Limb (tissue), 2 donors: Measurements from ENCODE around the gene RPL22.

Experiments
- DNase-seq, 2 donors: peaks; one replicate each; pipeline ENCODE4 v3.0.0-alpha.2; 2016; ENCODE audit errors: extremely low spot score in 2 of 2

The RPL22 gene

DNA sequence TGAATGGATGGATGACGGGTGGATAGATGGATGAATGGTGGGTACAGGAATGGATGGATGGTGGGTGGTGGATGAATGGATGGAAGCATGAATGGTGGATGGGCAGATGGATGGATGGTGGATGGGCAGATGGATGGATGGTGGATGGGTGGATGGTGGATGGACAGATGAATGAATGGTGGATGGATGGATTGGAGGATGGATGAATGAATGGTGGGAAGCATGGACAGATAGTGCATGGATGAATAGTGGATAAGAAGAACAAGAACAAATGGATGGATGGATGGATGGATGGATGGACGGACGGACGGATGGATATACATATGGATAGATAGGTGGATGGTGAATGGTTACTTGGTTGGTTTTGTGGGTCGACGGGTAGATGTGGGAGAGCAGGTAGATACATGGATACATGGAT lies 24.0 kb downstream of the RPL22 start:
- DNase-seq: no peak

DNA sequence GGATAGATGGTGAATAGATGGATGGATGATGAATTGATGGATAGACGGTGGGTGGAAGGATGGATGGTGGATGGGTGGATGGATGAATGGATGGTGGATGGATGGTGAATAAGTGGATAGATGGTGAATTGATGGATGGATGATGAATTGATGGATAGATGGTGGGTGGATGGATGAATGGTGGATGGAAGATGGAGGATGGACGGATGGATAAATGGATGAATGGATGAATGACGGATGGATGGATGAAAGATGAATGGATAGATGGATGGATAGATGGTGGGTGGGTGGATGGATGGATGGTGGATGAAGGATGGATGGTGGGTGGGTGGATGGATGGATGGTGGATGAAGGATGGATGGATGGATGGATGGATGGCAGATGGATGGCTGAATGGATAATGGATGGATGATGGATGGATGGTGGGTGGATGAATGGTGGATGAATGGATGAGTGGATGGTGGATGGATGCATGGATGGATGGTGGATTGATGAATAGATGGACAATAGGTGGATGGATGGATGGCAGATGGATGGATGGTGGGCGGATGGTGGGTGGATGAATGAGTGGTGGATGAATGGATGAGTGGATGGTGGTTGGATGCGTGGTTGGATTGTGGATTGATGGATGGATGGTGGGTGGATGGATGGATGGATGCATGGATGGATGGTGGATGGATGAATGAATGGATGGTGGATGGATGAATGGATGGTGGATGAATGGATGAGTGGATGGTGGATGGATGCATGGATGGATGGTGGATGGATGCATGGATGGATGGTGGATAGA lies 24.6 kb downstream of the RPL22 start:
- no peak for DNase-seq

DNA sequence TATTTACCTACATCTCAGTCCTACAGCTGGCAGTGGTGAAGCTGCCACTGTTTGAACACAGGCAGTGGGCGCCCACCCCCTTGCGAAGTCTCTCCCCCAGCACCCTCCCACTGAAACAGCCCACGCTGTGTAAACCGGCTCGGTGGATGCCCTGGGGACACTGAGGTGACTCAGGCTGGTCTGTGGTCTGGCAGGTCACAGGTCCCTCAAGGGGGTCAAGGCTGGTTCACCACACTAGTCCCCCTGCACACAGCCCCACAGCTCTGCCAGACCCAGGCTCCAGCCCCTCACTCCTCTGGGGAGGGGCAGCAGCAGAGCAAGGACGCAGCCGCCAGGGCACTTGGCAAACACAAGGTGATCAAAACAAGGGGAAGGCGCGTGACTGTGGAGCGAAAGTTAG lies 26.8 kb downstream of the RPL22 start:
- DNase-seq: no peak

DNA sequence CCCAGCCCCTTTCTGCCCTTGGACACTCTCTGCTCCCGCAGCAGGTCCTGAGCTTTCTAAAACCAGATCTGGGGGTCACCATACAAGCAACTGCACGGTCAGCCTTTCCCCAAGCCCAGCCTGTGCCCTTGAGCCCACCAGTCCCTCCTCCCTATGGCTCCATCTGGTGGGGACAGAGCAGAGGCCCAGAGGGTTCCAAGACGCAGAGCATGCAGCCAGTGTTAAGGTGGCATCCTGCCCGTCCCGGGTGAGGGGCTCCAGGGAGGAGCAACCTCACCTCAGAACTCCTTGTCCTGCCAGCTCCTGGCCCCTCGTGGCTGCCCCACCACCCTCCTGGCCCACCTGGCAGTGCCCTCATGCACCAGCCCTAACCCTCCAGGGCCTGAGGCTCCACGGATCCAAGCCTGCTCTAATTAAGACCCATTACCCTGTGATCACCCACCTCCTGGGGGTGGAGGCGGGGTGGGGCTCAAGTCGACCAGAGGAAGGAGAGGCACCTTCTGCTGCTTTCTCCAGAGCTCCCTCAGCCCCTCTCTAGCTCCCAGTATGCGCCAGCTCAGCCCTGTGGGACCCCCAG lies 27.8 kb downstream of the RPL22 start:
- peak in 1 of 2 donors; percentile 24 for DNase-seq

DNA sequence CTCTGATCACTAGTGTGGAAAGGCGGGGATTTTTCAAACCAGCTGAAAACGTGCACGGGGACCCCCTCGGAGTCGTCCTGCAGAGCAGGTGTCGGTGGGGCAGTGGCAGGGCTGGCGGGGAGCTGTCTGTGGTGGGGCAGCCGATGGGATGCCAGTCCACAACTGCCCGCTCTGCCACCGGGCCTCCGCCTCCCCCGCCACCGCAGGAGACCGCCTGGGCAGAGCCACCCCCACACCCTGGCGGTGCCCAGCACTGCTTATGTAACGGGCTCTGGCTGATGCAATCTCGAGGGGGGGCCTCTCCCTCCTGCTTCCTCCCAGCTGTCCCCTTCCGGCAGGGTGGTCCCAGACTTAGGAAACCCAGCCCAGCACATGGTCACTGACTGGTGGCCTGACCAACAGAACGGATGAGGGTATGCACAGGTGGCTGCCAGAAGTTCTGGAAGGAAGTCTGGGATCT lies 28.6 kb downstream of the RPL22 start:
- DNase-seq: no peak

DNA sequence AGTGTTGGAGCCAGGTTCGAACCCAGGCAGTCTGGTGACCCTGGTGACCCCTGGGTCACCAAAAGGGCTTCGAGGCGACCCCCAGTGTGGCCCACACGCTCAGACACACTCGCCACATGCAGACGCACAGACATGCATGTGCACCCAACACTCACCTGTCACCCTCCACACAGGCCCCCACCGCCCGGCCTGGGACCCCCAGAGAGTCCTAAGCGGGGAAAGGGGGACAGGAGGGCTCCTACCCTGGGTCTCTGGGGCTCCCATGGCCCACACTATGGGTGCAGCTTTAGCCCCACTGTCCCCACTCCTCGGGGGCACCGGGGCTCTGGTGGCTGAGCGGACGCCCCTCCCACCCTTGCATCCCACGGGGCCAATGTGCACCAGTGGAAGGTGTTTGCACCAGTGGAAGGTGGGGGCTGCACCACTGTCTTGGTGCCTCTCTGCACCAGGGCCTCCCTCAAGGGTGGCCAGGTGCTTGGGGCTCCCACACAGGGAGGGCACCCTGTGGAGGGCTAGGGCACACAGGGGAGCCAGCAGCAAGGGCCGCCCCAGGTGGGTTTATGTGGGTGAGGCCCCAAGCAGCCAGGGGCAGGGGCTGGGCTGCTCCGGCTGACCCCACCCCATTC lies 29.2 kb downstream of the RPL22 start:
- DNase-seq: no peak

DNA sequence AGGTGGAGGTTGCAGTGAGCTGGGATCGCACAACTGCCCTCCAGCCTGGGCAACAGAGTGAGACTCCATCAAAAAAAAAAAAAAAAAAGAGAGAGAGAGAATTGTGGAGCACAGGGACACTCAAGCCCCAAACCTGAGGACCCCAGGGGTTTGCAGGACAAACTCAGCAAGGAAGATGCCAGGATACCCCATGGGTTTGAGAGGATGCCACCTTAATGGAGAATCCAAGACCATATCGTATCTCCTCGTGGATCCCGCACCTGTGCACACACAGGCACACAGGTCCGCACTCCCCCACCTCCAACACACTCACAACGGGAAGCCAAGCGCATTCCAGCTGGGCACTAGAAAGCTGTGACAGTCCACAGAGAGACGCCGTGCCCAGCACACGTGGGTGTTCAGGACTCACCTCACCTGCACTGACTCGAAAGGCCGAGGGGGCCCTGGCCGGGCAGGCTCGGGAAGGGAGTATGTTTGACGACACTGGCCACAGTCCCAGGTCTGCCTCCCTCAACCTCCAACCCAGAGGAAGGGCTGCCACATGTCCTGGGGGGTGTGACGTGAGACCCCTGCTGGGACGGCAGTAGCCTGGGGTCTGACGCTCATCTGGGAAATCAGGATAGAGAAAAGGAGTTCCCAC lies 30.3 kb downstream of the RPL22 start:
- no peak for DNase-seq

DNA sequence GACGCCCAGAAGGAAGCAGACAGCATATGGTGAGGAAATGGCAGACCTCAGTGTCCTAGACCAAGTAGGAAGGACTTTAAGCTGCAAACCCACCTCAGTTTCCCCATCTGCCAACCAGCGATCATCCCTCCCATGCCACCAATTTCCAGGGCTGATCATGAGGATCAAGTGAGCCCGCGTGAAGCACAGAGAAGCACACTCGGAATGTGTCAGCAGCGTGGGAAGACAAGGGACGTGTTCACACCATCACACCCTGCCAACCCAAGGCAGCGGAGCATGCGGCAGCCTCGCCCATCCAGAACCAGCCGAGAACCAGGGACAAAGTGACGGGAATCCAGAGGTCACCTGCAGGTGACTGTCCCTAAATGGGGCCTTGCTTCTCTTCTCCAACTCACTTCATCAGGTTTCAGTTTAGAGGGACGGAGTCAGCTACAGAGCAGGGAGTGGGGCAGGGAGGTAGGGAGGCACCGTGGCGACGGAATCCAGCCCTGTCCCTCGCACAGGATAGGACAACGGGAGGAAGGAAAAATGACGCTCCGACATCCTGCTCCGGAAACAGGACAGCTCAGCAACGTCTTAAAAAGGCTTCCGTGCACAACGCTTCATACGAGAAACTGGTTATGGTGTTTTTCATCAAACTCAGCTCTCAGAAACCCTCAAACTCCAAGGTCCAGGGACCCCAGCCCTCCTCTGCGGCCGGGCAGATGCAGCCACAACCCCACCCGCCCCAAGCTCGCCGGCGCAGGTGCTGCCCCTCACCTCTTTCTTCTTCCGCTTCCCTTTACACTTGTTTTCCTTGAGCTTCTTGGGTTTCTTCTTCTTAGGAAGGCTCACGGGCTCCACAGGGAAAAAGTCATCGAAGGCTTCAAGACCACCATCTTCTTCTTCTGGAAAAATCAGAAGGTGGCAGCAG lies 31.7 kb downstream of the RPL22 start:
- no peak for DNase-seq

DNA sequence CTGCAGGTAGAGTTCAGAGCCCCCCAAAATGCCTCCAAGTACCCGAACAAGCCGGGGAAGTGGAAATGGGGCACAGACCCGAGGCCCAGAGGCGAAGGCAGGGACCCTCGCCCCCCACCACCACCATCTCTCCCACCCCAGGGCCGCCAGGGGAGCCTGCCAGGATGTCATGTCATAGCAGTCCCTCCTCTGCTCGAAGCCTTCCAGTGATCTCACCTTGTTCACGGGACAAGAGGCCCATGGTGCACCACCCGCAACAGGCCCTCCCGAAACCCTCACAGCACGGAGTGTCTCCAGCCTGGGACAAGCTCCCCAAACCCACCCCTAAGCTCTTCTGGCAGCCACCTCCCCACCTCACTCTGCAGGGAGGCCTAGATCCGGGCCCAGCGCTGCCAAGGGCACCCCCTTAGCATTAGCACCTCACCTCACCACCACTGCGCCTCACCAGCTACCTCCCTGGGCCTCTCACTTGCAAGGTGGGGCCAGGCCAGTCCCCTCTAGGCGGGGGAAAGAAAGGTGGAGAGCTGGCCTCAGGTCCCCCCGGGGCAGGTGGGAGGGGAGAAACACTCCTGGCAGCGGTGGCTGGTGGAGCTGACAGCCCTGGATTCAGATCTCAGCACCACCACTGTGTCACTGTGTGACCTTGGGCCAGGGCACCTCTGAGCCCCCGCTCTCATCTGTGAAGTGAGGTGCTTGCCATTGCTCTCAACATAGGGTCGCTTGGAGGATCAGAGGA lies 32.6 kb downstream of the RPL22 start:
- no peak for DNase-seq

DNA sequence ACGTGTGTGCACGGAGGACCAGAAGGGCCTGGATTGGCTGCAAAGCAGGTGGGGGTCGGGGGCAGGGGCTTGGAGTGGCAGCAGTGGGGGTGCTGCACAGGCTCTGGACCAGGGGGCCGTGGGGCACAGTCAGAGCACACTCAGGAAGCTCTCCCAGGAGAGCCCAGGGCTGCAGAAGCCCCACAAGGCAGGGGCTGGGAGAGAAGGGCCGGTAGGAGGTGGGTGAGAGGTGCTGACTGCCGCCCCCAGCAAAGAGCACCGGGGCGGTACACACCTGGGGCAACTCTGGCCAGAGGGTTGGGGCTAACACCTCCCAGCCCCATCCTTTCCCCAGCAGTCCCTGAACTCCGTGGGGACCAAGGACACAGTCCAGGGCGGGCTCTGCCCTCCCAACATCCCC lies 33.2 kb downstream of the RPL22 start:
- DNase-seq: no peak

DNA sequence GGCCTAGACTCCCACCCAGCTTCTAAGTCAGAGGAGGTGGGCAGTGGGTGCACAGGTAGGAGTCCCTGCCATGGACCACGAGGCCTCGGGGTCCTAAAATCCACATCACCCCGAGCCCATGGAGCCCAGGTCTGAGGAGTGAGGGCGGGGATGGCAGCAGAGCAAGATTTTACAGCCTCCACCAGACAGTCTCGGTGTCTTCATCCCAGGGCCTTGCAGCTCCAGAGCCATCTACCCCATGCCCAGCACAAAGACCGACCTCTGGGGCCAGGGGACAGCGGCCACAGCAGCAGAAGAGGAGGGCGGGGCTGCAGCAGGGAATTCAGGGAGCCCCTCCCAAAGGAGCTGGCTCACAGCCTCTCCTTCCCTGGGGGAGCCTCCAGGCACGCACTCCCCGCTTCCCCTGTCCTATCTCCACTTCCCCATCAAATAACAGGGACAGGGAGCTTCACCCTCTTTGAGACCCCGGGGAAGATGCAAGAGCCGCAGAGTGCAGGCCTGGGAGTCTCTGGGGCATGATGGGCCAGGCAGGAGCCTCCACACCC lies 33.9 kb downstream of the RPL22 start:
- DNase-seq: no peak

DNA sequence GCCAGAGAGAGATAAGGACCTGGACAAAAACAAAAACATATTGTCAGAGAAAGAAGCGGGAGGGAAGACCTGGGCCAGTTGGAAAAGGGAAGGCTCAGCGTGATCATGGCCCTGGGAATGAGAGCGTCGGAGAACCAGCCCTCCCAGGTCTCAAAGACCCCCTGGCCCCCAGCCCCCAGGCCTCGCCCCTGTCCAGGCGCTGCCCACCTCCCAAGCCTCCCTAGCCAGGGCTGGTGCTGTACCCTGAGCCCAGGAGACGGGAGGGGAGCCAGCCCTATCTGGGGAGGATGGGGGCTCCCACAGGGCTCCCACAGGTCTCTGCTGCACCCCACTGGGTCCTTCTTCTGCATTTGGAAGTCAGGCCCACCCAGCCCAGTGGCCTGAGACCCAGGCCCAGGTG lies 34.4 kb downstream of the RPL22 start:
- DNase-seq: no peak

DNA sequence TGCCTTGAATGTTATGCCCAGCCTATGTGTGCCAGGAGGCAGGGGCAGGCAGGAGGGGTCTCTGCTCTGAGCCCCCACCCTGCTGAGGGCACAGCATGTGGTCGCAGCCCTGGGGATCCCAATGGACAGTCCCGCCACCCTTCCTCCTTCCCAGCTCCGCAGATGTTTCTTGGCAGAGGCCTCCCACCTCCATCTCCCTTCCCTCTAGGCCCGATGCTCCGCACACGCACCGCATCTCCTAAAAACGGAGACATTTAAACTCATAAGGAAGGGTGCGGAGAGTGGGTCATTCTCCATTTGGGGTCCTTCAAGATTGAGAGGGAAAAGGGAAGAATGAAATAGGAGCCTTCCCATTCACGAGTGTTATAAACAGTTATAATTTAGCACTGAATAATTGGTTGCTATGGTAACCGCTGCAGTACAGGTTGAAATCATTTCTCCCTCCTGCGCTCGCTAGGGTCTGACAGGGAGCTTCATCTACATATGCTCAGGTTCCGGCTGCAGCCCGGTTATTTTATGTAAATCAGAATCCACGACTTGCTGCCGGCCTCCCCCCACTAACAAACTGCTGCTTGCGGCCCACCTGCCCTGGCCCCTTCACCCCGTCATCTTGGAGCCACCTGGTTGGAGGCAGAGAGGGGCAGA lies 35.3 kb downstream of the RPL22 start:
- no peak for DNase-seq

DNA sequence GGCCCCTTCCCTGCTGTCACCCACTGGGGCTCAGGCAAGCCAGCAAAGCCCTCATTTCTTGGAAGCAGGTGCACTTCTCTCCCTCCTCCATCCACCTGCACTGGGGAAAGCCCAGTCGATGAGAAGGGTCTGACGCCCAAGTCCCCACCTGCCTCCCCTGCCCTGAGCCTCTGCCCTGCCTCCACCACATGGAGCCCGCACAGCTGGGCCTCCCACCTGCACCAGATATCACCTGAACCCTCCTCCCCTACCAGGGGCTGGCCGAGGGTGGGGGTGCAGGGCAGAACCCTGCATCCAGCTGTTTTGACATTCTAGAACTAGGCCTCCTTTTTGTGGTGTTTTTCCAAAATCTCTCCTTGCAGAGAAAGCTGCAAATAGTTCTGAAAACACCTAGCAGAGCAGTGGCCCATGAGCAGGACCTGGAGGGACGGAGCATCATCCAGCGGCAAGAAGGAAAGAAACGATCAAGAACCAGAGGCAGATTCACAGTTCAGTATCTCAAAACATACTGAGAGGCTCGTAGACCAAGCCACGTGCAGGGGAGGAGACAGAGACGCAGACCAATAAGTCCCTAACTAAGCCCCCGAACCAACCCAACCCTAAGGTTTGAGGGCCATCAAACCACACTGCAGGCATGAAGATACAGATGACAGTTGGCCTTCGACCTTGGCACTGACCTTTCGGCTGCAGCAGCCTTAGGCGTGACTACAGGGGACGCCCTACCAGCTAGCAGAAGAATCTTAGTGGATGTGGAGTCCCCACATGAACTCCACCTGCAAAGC lies 36.0 kb downstream of the RPL22 start:
- DNase-seq: no peak

DNA sequence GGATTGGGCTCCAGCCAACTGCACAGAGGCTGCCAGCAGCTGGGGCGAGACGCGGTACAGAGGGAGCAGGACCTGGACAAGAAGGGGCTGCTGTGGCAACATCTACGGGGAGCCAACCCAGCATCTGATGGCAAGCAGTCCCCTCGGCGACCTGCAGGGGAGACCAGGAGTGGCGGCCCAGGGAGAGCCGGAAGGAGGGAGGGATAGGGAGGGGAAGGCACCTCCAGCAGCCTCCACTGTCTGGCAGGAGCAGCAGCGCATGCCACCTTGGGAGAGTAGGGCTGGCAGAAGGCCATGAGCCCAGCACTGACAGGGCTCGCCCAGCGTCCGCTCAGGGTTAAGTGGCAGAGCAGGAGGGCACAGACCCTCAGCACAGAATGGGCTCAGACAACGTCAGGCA lies 36.6 kb downstream of the RPL22 start:
- DNase-seq: no peak

DNA sequence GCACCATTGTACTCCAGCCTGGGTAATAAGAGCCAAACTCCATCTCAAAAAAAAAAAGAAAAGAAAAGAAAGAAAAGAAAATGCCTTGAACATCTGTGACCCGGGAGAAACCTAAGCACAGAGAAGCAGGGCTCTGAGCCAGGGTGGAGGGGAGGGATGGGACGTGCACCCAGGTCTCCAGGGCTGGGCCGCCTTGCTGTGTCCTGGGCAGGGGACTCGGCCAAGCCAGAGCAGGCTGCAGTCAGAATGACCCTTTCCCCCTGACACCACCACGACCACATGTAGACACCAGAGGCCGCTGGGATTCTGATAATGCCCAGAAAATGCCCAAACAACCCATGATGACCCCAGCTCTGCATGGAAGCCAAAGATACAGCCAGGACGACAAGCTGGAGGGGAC lies 37.1 kb downstream of the RPL22 start:
- no peak for DNase-seq

DNA sequence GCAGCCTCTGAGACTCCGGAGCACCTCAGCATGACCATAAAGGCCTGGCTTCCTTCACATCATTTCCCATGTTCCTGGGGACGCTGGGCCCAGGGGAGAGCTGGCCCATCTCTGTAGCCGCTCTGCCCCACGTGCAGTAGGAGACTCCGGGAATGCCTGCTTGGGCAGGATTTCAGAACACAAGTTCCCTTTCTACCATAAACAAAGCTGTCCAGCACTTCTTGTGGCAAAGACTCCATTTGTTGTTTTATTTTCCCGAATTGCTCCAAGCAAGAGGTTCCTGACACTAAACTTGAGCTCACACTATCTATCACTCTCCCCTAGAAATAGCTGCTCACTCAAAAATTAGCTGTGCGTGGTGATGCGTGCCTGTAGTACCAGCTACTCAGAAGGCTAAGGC lies 41.2 kb downstream of the RPL22 start:
- no peak for DNase-seq

DNA sequence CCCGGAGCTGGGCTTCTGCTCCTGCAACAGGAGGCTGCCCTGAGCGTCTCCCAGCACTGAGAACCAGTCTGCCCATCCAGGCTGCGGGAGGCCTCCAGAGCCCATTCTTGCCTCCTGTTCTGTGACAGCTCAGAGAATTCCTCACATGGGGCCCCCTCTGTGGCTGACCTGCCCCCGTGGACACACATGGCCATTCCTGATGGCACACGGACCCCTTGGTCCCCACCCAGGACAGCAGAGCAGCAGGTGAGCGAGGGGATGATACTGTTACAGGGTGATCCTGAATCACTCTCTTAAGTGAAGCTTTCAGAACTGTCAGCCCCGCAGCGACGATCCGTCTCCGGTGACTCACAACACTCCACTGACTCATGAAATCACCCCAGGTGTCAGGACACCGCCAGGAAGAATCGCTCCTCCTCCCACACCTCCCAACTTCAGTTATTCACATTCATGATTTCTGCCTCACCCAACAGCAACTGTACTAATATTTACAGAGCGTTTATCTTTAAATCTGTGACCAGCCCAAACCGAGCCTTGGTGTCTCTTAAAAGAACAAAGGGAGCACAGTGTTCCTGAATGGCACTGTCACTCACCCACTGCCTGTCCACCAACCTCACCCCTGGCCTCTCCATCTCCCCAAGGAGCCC lies 41.7 kb downstream of the RPL22 start:
- no peak for DNase-seq

DNA sequence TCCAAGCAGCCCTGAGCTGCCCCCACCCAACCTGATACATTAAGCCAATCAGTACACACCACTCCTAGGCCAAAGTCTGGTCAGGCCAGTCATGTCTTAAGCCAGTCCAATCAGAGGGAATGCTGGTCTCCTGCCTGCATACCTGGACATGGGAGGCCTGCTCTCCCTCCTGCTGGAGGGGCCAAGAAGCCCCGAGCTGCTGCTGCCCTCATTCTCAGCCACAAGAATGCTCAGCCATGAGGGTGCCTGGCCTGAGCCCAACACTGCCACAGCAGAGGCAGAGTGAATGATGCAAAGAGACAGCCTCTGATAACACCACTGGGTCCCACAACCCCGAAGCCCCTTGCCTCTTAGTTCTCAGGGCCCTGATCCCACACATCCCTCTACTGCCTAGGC lies 42.3 kb downstream of the RPL22 start:
- no peak for DNase-seq
